OCI-LY7 (cell line): ENCODE measurements around the gene LCE3B. TPM values are rescaled to one million over a fixed set of nuclear protein-coding genes. Genes with fewer than 3 reads are reported as not detected.

Experiments
- BruUV-seq: library from RNA; stranded (reverse); fragments of 400-500 nt; replicated peaks from 2 replicates; lab custom pipeline; 2021; lab: Mats Ljungman, UMichigan
- CTCF ChIA-PET: fragments of 300-600 bp; sonication (Branson Sonifier 250); formaldehyde crosslinking; loops from one replicate; lab custom pipeline; 2022; ENCODE audit warnings: antibody characterized with exemption; ENCODE audit not compliant: unreplicated experiment; lab: Charles Lee
- POLR2A ChIA-PET: fragments of 300-600 bp; sonication (Branson Sonifier 250); formaldehyde crosslinking; loops from one replicate; lab custom pipeline; 2022; ENCODE audit warnings: antibody characterized with exemption; lab: Charles Lee
- DNase-seq: peaks from one replicate; pipeline ENCODE4 v3.0.0-alpha.2; 2015; ENCODE audit warnings: low spot score
- H2AFZ ChIP-seq: fragments of 200-600 bp; sonication (generic), shearing (Covaris generic); 2 replicates; pipeline ENCODE4 v1.6.1; 2014; ENCODE audit warnings: mild to moderate bottlenecking, antibody characterized with exemption, low read length, moderate library complexity
- H3K27ac ChIP-seq: fragments of 200-600 bp; sonication (generic); 2 replicates; pipeline ENCODE4 v1.5.1; 2014; ENCODE audit warnings: mixed run types, low read depth, mild to moderate bottlenecking, moderate library complexity, low read length, inconsistent platforms; ENCODE audit not compliant: poor library complexity, severe bottlenecking
- H3K36me3 ChIP-seq: fragments of 200-600 bp; sonication (generic); 2 replicates; pipeline ENCODE4 v1.6.1; 2014; ENCODE audit warnings: mild to moderate bottlenecking, antibody characterized with exemption, low read length, moderate library complexity, mixed read lengths; ENCODE audit not compliant: insufficient read depth
- H3K4me1 ChIP-seq: fragments of 200-600 bp; sonication (generic); 2 replicates; pipeline ENCODE4 v1.5.1; 2014; ENCODE audit warnings: mild to moderate bottlenecking, low read length; ENCODE audit not compliant: insufficient read depth, poor library complexity, severe bottlenecking
- H3K4me2 ChIP-seq: fragments of 200-600 bp; sonication (generic); 2 replicates; pipeline ENCODE4 v1.6.1; 2014; ENCODE audit warnings: mild to moderate bottlenecking, low read length
- H3K4me3 ChIP-seq: fragments of 200-600 bp; sonication (generic); 2 replicates; pipeline ENCODE4 v1.5.1; 2014; ENCODE audit warnings: mild to moderate bottlenecking, low read depth, low read length; ENCODE audit not compliant: poor library complexity, severe bottlenecking
- H3K79me2 ChIP-seq: fragments of 200-600 bp; sonication (generic); 2 replicates; pipeline ENCODE4 v1.6.1; 2016; ENCODE audit warnings: low read depth, mild to moderate bottlenecking, low read length, moderate library complexity, mixed read lengths; ENCODE audit not compliant: insufficient read depth
- H3K9me2 ChIP-seq: fragments of 200-600 bp; sonication (generic); 2 replicates; pipeline ENCODE4 v1.6.1; 2016; ENCODE audit warnings: mild to moderate bottlenecking, low read length, mixed read lengths; ENCODE audit not compliant: insufficient read depth
- H3K9me3 ChIP-seq: fragments of 200-600 bp; sonication (generic); 2 replicates; pipeline ENCODE4 v1.6.1; 2014; ENCODE audit warnings: mild to moderate bottlenecking, mixed run types, low read length, mixed read lengths
- H4K20me1 ChIP-seq: fragments of 200-600 bp; sonication (generic); 2 replicates; pipeline ENCODE4 v1.6.1; 2014; ENCODE audit warnings: mild to moderate bottlenecking, antibody characterized with exemption, low read length, moderate library complexity, mixed read lengths; ENCODE audit not compliant: insufficient read depth
- CTCF ChIP-seq: fragments of 200-600 bp; sonication (generic); conservative IDR thresholded peaks from 2 replicates; pipeline ENCODE4 v1.5.1; 2014; ENCODE audit warnings: mild to moderate bottlenecking, antibody characterized with exemption, low read length, moderate library complexity, mixed read lengths
- EZH2phosphoT487 ChIP-seq: fragments of 200-600 bp; sonication (generic); IDR thresholded peaks from 2 replicates; pipeline ENCODE4 v1.6.1; 2018; ENCODE audit warnings: low read depth, borderline replicate concordance, mild to moderate bottlenecking, mixed run types, antibody characterized with exemption, low read length, moderate library complexity, mixed read lengths
- intact Hi-C: fragments of 100-400 bp; cut with micrococcal nuclease; formaldehyde crosslinking; loops from one replicate; pipeline ENCODE4 v1.10.0; 2022; ENCODE audit not compliant: unreplicated experiment
- total RNA-seq, 2 experiments: library from RNA; depleted of rRNA in 1 of 2; stranded (reverse); fragments of >200 nt in 1 of 2; shearing (Covaris generic) in 1 of 2; gene quantifications; 2 replicates each; pipeline ENCODE4 v1.2.3, GENCODE V29; 2014 to 2022

Gene LCE3B
- total RNA-seq, 2 experiments from 2014 or later, result not detected

- POLR2A ChIA-PET, result no interaction called here
- Histone ChIP-seq H3K4me1 (no peaks in the 10 kb centered on the region), H3K9me3 (no peaks in the 10 kb centered on the region), H4K20me1 (no peaks in the 10 kb centered on the region), H3K79me2 (no peaks in the 10 kb centered on the region), H3K4me2 (no peak overlapping the region), H3K27ac (no peak overlapping the region), H3K9me2 (no peaks in the 10 kb centered on the region), H2AFZ (no peak overlapping the region), H3K36me3 (no peaks in the 10 kb centered on the region), H3K4me3 (no peak overlapping the region)
- CTCF ChIA-PET, result no interaction called here
- intact Hi-C loops, result no loop called here
- DNase-seq, result no peak
- BruUV-seq, result no TSS peak
- no peak for TF ChIP-seq CTCF
- TF ChIP-seq EZH2phosphoT487, result no peak
These were observed 17.0 kb downstream of the LCE3B start for GRCh38 chr1:152630596-152630995.

GRCh38 chr1:152640351-152640750 lies 26.7 kb downstream of the LCE3B start:
- DNase-seq, result no peak
- no peak for TF ChIP-seq EZH2phosphoT487
- TF ChIP-seq CTCF, result no peak
- Histone ChIP-seq H3K9me2 (no peaks in the 10 kb centered on the region), H3K9me3 (no peaks in the 10 kb centered on the region), H3K36me3 (no peaks in the 10 kb centered on the region), H3K4me2 (no peak overlapping the region), H2AFZ (no peak overlapping the region), H3K79me2 (no peaks in the 10 kb centered on the region), H3K27ac (no peak overlapping the region), H4K20me1 (no peaks in the 10 kb centered on the region), H3K4me1 (no peaks in the 10 kb centered on the region), H3K4me3 (no peak overlapping the region)
- ChIA-PET CTCF (no interaction called here), POLR2A (no interaction called here)
- no TSS peak for BruUV-seq
- intact Hi-C loops, result no loop called here

- no peaks in the 10 kb centered on the region for H3K79me2 ChIP-seq
- DNase-seq, result no peak
- no peak overlapping the region for H3K27ac ChIP-seq
- no peak overlapping the region for H3K4me2 ChIP-seq
- H3K9me2 ChIP-seq, result no peaks in the 10 kb centered on the region
- ChIA-PET POLR2A (no interaction called here), CTCF (no interaction called here)
- no TSS peak for BruUV-seq
- intact Hi-C loops, result no loop called here
- H3K4me3 ChIP-seq, result no peak overlapping the region
- no peaks in the 10 kb centered on the region for H4K20me1 ChIP-seq
- TF ChIP-seq EZH2phosphoT487, result no peak
- no peak for TF ChIP-seq CTCF
- H2AFZ ChIP-seq, result no peak overlapping the region
- no peaks in the 10 kb centered on the region for H3K9me3 ChIP-seq
- no peaks in the 10 kb centered on the region for H3K36me3 ChIP-seq
- no peaks in the 10 kb centered on the region for H3K4me1 ChIP-seq
These were observed 30.3 kb downstream of the LCE3B start for GRCh38 chr1:152643945-152644344.
